Pancreas (tissue), 10 donors: ENCODE data around the gene PRSS38. TPM values are rescaled to one million over a fixed set of nuclear protein-coding genes. Genes with fewer than 3 reads are reported as not detected.

Experiments
- ATAC-seq, 4 donors: fragments of 200-7000 bp; cut with Tn5 transposase; one replicate each; pipeline versions ENCODE4 v1.8.0 to v1.9.1; 2020; ENCODE audit warnings: mild to moderate bottlenecking in 4 of 4, moderate library complexity in 4 of 4
- DNase-seq, 6 donors: peaks; one replicate each; pipeline ENCODE4 v3.0.0-alpha.2; 2020
- FAIRE-seq: peaks from 2 replicates; lab custom pipeline; 2012; peaks lifted over from hg19 to GRCh38; lab: Jason Lieb, UNC
- H3K27ac ChIP-seq, 4 donors: fragments of 200-600 bp; sonication (generic); 1 replicate in 3 of 4; 2 replicates in 1 of 4; pipeline versions ENCODE4 v1.5.0 to v1.8.0; 2020
- H3K27me3 ChIP-seq, 4 donors: fragments of 200-600 bp; one replicate each; pipeline ENCODE4 v1.8.0; 2021
- H3K36me3 ChIP-seq, 3 donors: fragments of 200-600 bp; sonication (generic) in 1 of 3; one replicate each; pipeline versions ENCODE4 v1.5.0 to v1.8.0; 2020 to 2021
- H3K4me1 ChIP-seq, 3 donors: fragments of 200-600 bp; one replicate each; pipeline ENCODE4 v1.8.0; 2021
- H3K4me3 ChIP-seq, 4 donors: fragments of 200-600 bp; sonication (generic) in 2 of 4; one replicate each; pipeline versions ENCODE4 v1.5.0 to v1.8.0; 2020 to 2021
- H3K9me3 ChIP-seq, 4 donors: fragments of 200-600 bp; one replicate each; pipeline ENCODE4 v1.8.0; 2021
- CTCF ChIP-seq, 4 donors: fragments of 200-600 bp; sonication (generic) in 3 of 4; IDR thresholded peaks; one replicate each; pipeline versions ENCODE4 v1.5.0 to v1.8.0; 2021; ENCODE audit warnings: antibody characterized with exemption in 4 of 4
- WGBS, 2 donors: extraction: QIAGEN DNeasy Blood & Tissue Kit; methylation state at CpG; one replicate each; pipeline ENCODE4 v1.1.7; 2013; 5-methylcytosine and 5-hydroxymethylcytosine counted together
- intact Hi-C, 3 donors: fragments of 100-400 bp; cut with DNase I; formaldehyde crosslinking; loops; one replicate each; pipeline versions ENCODE4 v1.11.1 to v1.14.2; 2022
- polyA plus RNA-seq, 2 donors: library from polyadenylated mRNA; stranded (reverse); fragments of 200-250 nt; gene quantifications; one replicate each; pipeline ENCODE4 v1.2.3, GENCODE V29; 2013
- total RNA-seq, 6 donors: library from RNA; stranded (reverse); fragmentation: NEBNext Ultra II Directional in 4 of 6; extraction: Animal tissue kit (Norgen Biotek cat#: 25700) in 4 of 6; gene quantifications; one replicate each; pipeline versions ENCODE4 v1.2.1 to v1.2.4, GENCODE V29; 2021 to 2023
- donor health status: healthy with polysubstance abuse.
- donor health status: DM: no; HTN: no; CAD: no; lungs with moderate emphysema.
- donor health status: DM: no; HTN: no; CAD: no.
- donor health status: control.
- donor health status: control.
- donor health status: Bipolar disorder and iron deficiency.
- donor health status: DM: yes; HTN: yes; CAD: no.
- donor health status: DM: no; HTN: no; CAD: no.
- donor health status: DM: no; HTN: no; CAD: no.
- donor health status: DM: yes; HTN: yes; CAD: no.

Gene PRSS38
- total and polyA plus RNA-seq, 8 donors: not detected

GRCh38 chr1:227786673-227787512 lies 28.6 kb upstream of the PRSS38 start:
- H3K27ac ChIP-seq: peak overlapping the region in 3 of 4 donors; percentile 50 to 62 (median 56)
- 9 to 11% methylated on average over 45 of the region's 45 CpGs for WGBS, 2 donors
- intact Hi-C loops: no loop called here
- ATAC-seq (peak; percentile 7 to 31 (median 20)), FAIRE-seq (no peak), DNase-seq (peak in 4 of 6 donors; percentile 31 to 83 (median 46))
- no peaks in the 10 kb centered on the region for H3K27me3 ChIP-seq
- H3K4me1 ChIP-seq: peaks cover 5 to 14% (median 13%) of the 10 kb centered on the region in 3 donors
- H3K9me3 ChIP-seq: no peaks in the 10 kb centered on the region
- H3K4me3 ChIP-seq: peak overlapping the region; percentile 34 to 74 (median 56)
- TF ChIP-seq CTCF (IDR thresholded peaks at IDR 0.05): no peak
- H3K36me3 ChIP-seq: no peaks in the 10 kb centered on the region

GRCh38 chr1:227787513-227788270 lies 27.8 kb upstream of the PRSS38 start:
- no peak for TF ChIP-seq CTCF (IDR thresholded peaks at IDR 0.05)
- FAIRE-seq: no peak
- Histone ChIP-seq H3K27ac (peak overlapping the region; percentile 50 to 66 (median 59)), H3K4me1 (peaks cover 5 to 14% (median 13%) of the 10 kb centered on the region in 3 donors), H3K27me3 (no peaks in the 10 kb centered on the region), H3K4me3 (peak overlapping the region; percentile 34 to 74 (median 56)), H3K36me3 (no peaks in the 10 kb centered on the region), H3K9me3 (no peaks in the 10 kb centered on the region)
- 0% methylated on average over 56 to 60 of the region's 60 CpGs for WGBS, 2 donors
- DNase-seq: peak; percentile 96 to 99 (median 98)
- intact Hi-C loops: no loop called here
- ATAC-seq: peak; percentile 89 to 95 (median 90)

- ATAC-seq (peak; percentile 71 to 82 (median 78)), DNase-seq (peak in 5 of 6 donors; percentile 79 to 91 (median 88)), FAIRE-seq (no peak)
- peak overlapping the region; percentile 33 to 46 (median 36) for H3K27ac ChIP-seq
- TF ChIP-seq CTCF (IDR thresholded peaks at IDR 0.05): no peak
- H3K36me3 ChIP-seq: no peaks in the 10 kb centered on the region
- H3K9me3 ChIP-seq: no peaks in the 10 kb centered on the region
- WGBS, 2 donors: 2% methylated on average over 39 to 68 of the region's 68 CpGs
- intact Hi-C loops: no loop called here
- no peaks in the 10 kb centered on the region for H3K27me3 ChIP-seq
- H3K4me1 ChIP-seq: peaks cover 5 to 14% (median 13%) of the 10 kb centered on the region in 3 donors
- peak overlapping the region; percentile 34 to 74 (median 56) for H3K4me3 ChIP-seq
These were observed 27.0 kb upstream of the PRSS38 start for GRCh38 chr1:227788271-227789083.

GRCh38 chr1:227789084-227790033 lies 26.1 kb upstream of the PRSS38 start:
- DNase-seq (peak in 2 of 6 donors; percentile 52 to 81), ATAC-seq (no peak), FAIRE-seq (no peak)
- WGBS, 2 donors: 79 to 80% methylated on average over 23 of the region's 23 CpGs
- TF ChIP-seq CTCF (IDR thresholded peaks at IDR 0.05): no peak
- no peaks in the 10 kb centered on the region for H3K36me3 ChIP-seq
- peaks cover 5 to 14% (median 13%) of the 10 kb centered on the region in 3 donors for H3K4me1 ChIP-seq
- no peaks in the 10 kb centered on the region for H3K27me3 ChIP-seq
- no peaks in the 10 kb centered on the region for H3K9me3 ChIP-seq
- H3K4me3 ChIP-seq: peak overlapping the region in 1 of 4 donors; percentile 74
- intact Hi-C loops: no loop called here
- peak overlapping the region in 1 of 4 donors; percentile 46 for H3K27ac ChIP-seq
